HG02798 (cell line): ENCODE data around the gene MTSS2.

Experiments used
- ATAC-seq: cut with Tn5 transposase; IDR thresholded peaks from one replicate; pipeline ENCODE4 v1.9.1; 2021; ENCODE audit warnings: mild to moderate bottlenecking; ENCODE audit not compliant: unreplicated experiment, poor library complexity

The MTSS2 gene

GRCh38 chr16:70715055-70715858, 29.4 kb upstream of the MTSS2 start:
- no peak for ATAC-seq

DNA sequence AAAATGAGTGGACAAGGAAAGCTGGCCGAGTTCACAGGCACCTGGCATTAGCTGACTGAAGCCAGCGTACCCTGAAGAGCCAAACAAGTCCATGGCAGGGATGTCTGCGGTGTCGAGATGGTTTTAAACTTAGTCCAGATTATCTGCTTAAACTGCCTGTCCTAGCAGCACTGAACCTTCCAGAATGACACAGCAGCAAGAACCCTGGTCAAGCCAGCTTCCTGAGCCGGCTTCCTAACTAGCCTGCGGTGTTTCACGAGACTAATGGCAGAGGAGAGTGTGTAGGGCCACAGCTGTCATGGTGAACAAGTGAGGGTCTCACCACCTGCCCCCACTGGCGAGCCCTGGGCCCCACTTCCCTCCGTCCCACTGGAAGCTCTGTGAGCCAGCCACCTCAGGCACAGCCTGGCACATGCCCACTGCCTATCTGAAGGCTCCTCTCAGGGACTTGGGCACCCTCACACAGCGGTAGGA, 28.8 kb upstream of the MTSS2 start:
- ATAC-seq, result no peak

DNA sequence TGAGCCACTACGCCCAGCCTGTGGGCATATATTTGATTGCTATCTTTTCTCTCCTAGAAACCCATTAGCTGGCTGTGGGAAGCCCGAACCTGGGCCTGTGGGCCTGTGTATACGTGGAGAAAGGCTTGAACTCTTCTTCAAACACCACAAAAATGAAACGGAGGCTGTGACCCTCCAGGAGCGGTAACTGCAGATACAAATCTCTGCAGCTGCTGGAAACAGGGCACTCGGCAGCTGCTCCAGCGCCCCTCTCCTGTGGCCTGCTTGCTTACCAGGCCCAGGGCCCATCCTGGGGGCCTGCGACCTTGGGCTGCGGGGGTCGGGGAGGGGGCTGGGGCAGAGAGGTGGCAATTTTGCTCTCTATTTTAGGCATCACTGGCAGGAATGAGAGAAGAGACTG, 28.0 kb upstream of the MTSS2 start:
- ATAC-seq, result no peak

GRCh38 chr16:70713342-70713741, 27.5 kb upstream of the MTSS2 start:
- no peak for ATAC-seq

GRCh38 chr16:70712942-70713341, 27.1 kb upstream of the MTSS2 start:
- no peak for ATAC-seq

DNA sequence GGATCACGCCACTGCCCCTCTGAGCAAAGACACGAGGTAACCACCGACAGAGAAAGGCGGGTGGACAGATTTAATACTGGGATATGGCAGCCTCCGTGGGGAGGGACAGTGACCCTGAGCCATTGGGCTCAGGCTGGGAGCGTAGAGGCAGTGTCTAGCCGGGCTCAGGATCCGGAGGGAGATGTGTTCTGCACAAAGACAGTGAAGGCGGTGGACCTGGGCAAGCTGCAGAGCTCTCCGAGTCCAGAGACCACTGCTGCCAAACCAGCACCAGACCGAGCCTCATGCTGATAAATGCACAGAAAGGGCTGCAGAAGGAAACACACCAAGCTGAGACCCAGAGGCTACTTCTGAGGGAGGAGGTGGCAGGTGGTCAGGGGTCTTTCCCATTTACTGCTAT, 26.5 kb upstream of the MTSS2 start:
- no peak for ATAC-seq

DNA sequence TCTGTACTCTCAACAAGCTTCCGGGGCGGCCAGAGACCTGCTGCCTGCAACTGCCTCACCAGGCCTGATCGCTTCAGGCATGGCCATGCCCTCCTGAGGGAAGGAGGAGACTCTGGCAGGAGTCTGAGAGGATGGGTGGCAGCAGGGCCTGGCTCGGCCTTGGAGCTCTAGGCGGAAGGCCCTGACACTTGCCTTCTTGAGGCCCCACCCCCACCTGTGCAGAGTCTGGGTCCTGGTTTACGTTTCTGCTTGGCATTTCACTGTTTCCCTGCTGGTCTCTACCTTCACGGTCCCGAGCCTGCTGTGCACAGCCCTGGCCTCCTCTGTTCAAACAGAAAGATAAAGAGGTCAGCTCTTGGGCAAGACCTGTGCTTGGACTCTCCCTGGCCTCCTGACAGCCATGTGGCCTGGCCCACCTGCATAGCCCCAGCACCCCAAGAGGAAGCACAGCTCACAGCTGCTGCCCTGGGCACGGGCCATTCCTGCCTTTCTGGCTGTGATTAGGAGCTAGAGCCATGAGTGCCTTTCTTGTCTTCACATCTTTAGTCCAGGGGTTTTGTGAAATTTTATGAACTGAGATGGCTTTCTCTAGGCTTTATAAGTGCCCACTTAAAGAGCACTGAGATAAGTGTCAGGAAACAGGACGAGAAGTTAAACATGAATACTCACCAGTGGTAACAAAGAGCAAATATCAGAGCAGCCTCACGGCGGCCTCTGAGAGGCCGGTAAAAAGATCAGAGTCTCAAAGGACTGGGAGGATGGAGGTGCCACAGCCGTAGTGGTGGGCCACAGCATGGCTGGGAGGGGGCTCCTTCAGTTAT, 25.6 kb upstream of the MTSS2 start:
- no peak for ATAC-seq

GRCh38 chr16:70710422-70711210, 24.8 kb upstream of the MTSS2 start:
- ATAC-seq, result no peak

DNA sequence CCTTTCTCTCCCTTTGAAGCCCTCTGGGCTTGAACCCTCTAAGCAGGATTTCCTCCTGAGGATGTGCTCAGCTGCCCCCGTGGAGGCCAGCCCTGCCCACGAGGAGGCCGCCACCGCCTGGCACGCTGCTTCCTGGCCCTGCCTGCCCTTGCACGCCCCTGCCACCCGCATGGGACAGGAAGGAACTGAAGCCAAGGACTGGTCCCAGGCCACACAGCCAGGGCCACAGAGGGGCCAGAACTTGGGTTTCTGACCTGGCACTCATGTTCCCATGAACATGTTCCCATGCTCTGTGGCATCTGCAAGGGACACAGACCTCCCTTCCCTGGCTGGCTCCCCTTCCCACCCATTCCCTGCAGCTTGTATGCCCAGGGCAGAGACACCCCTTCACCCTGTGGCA, 24.1 kb upstream of the MTSS2 start:
- ATAC-seq, result no peak

DNA sequence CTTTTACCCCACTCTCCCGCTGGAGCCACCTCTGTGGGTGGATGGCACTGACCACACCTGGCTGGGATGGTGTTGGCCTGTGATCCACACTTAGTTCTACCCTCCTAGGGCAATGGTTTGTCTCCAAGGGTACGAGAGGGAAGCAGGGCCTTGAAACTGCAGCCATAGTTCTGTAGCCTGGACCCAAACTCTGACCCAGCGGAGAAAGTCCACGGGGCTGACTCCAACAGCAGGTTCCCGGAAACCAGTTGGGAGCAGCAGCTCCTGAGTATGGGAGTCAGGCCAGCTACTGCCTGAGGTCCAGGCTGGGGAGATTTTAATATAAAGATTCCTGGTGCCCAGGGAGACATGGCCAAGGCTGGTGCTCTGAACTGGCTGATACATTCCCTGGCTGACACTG, 23.6 kb upstream of the MTSS2 start:
- ATAC-seq, result no peak

GRCh38 chr16:70708366-70709246, 22.8 kb upstream of the MTSS2 start:
- ATAC-seq, result no peak

GRCh38 chr16:70706948-70707465, 21.2 kb upstream of the MTSS2 start:
- no peak for ATAC-seq

- ATAC-seq, result no peak
Observed at GRCh38 chr16:70705056-70705455, 19.2 kb upstream of the MTSS2 start.

DNA sequence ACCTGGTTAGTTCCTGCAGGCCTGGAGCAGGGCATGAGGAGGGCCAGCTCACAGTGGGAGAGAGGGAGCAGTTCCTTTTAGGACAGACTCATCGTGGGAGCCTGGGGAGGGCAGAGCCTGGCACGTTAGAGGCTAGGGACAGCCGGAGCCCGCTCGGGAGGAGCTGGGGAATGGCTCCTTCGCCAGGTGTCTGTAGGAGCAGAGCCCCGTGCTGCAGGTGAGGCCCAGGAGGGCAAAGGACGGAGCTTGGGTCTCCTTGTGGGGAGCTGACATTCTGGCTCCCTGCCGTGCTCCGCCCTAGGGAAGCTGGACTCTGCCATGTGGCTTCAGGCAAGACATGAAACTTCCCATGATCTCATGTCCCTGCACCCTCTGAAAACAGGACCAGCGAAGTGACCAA, 18.7 kb upstream of the MTSS2 start:
- ATAC-seq, result no peak

GRCh38 chr16:70703835-70704381, 18.1 kb upstream of the MTSS2 start:
- no peak for ATAC-seq

DNA sequence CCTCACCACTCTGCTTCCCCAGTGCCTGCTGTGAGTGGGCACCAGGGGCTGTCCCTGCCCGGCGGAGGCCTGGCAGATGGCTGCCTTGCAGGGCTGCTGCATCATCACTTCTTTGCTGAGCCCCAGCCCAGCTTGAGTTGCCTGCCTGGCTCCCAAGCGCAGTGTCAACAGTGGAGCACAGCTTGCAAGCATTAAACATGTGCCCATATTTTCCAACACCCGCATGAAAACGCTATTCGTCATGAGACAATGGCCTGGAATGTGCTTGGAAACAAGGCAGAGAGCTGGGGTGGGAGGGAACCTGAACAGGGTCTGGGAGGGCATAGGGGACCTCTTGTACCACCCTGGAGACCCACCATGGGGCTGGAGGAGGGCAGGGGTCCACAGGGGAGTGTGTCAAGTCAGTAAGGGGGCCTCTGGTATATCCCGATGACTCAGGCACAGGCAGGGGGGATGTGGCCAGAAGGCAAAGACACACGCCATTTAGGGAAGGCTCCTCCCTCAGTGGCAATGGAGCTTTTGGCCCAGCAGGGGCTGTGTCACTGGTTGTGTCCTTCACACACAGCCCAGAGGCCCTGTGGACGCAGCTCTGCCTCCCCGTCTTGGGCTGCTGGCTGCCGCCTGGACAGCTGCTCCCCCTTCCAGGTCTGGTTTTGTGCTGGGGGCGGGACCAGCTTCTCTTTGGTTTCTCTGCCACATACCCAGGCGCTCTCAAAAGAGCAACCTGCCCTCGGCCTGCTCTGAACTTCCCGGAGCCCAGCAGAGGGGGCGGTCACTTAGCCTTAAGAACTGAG, 17.4 kb upstream of the MTSS2 start:
- ATAC-seq, result no peak

DNA sequence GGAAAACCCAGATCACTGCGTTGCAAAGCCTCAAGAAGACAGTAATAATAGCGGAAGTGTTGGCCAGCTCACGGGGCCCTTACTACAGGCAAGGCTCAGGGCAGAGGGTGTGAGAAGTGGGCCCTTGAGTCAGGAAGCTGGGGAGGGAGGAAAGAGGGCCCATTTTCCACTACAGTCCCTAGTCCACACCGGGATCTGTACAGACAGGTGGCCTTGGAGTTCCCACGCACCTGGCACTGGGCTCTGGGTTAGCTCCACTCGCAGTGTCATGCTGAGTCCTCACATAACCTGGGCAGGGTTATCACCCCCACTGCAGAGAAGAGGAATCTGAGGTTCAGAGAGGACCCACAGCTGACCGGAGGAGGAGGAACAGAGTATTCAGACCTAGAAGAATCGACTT, 16.8 kb upstream of the MTSS2 start:
- ATAC-seq, result no peak

DNA sequence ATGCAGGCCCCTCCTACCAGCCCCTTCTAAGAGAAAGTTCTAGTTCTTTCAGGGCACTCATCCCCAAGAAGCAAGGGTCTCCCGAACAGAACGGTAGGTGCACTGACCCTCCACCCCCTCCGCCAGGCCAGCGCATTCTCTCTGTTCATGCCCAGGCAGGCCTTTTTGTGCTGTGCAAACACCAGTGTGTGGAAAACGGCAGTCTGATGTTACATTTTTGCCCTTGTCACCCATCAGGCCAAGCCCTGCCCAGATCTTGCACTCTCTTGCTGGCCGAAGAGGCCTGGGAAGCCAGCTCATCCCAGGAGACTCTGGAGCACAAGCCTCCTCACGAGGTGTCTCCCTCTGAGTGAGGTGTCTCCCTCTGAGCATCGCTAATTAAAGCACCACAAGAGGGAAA, 16.1 kb upstream of the MTSS2 start:
- ATAC-seq, result no peak

GRCh38 chr16:70701596-70701995, 15.7 kb upstream of the MTSS2 start:
- ATAC-seq, result no peak
